ENCODE measurements around the gene CD151. TPM values are rescaled to one million over a fixed set of nuclear protein-coding genes. Genes with fewer than 3 reads are reported as not detected.

The CD151 gene
- total RNA-seq (2022; extraction: Qiagen RNA extraction; ENCODE audit: low read depth), result 596 to 862 TPM (median 759 TPM) in 5 replicates

GRCh38 chr11:832529-833113, at the start of gene CD151:
Gene CD151, plus strand, starts transcription at chr11:832952. Its CDS starts 3,118 bp downstream, at chr11:836070.

GRCh38 chr11:789943-790342, 42.8 kb upstream of the CD151 start, which contains the start of gene CEND1:
Gene CEND1, minus strand, starts transcription at chr11:790090. Its CDS starts 1,514 bp downstream, at chr11:788576.

GRCh38 chr11:798093-798713, 34.5 kb upstream of the CD151 start, which contains the start of gene SLC25A22:
Gene SLC25A22, minus strand, starts transcription at chr11:798281. Its CDS starts 3,275 bp downstream, at chr11:795006.

GRCh38 chr11:809287-810039, 23.3 kb upstream of the CD151 start, which contains the start of gene RPLP2:
Gene RPLP2, plus strand, starts transcription at chr11:809967. Its CDS starts 268 bp downstream, at chr11:810235.

GRCh38 chr11:818396-819128, 14.2 kb upstream of the CD151 start, which contains the start of gene PNPLA2:
Gene PNPLA2, plus strand, starts transcription at chr11:818914. Its CDS starts 805 bp downstream, at chr11:819719.

GRCh38 chr11:827897-828192, 4.9 kb upstream of the CD151 start, which contains the start of gene CRACR2B:
Gene CRACR2B, plus strand, starts transcription at chr11:827919. Its CDS starts 689 bp downstream, at chr11:828608.

GRCh38 chr11:842370-843002, 9.7 kb downstream of the CD151 start, which contains the start of the genes POLR2L and TSPAN4:
Gene POLR2L, minus strand, starts transcription at chr11:842529. Its CDS starts 21 bp downstream, at chr11:842508.
Gene TSPAN4, plus strand, starts transcription at chr11:842852. Its CDS starts 7,453 bp downstream, at chr11:850305.

Other genes with a start within 250 kb of the CD151 start
- 3.3 to 7.2 TPM (median 6.7 TPM) in 5 replicates for gene IRF7, start 217.0 kb upstream of the CD151 start, total RNA-seq (2022; extraction: Qiagen RNA extraction; ENCODE audit: low read depth)
- 0.04 TPM in 1 of 5 replicates, not detected in the others for gene CDHR5, start 208.0 kb upstream of the CD151 start, total RNA-seq (2022; extraction: Qiagen RNA extraction; ENCODE audit: low read depth)
- gene SCT, start 205.8 kb upstream of the CD151 start, total RNA-seq (2022; extraction: Qiagen RNA extraction; ENCODE audit: low read depth), result not detected in 5 replicates
- gene DRD4, start 195.7 kb upstream of the CD151 start, total RNA-seq (2022; extraction: Qiagen RNA extraction; ENCODE audit: low read depth), result 0.24 to 0.51 TPM (median 0.35 TPM) in 4 of 5 replicates, not detected in the other
- gene DEAF1, start 137.7 kb upstream of the CD151 start, total RNA-seq (2022; extraction: Qiagen RNA extraction; ENCODE audit: low read depth), result 23.5 to 35.5 TPM (median 33.7 TPM) in 5 replicates
- gene TMEM80, start 137.1 kb upstream of the CD151 start, total RNA-seq (2022; extraction: Qiagen RNA extraction; ENCODE audit: low read depth), result 5.4 to 11.1 TPM (median 9.6 TPM) in 5 replicates
- 64.8 to 145 TPM (median 118 TPM) in 5 replicates for gene EPS8L2, start 126.7 kb upstream of the CD151 start, total RNA-seq (2022; extraction: Qiagen RNA extraction; ENCODE audit: low read depth)
- 387 to 468 TPM (median 402 TPM) in 5 replicates for gene TALDO1, start 85.5 kb upstream of the CD151 start, total RNA-seq (2022; extraction: Qiagen RNA extraction; ENCODE audit: low read depth)
- 29.4 to 58.7 TPM (median 49.3 TPM) in 5 replicates for gene GATD1, start 55.5 kb upstream of the CD151 start, total RNA-seq (2022; extraction: Qiagen RNA extraction; ENCODE audit: low read depth)
- gene CEND1, start 42.9 kb upstream of the CD151 start, total RNA-seq (2022; extraction: Qiagen RNA extraction; ENCODE audit: low read depth), result 2.1 to 2.6 TPM (median 2.4 TPM) in 5 replicates
- gene SLC25A22, start 34.7 kb upstream of the CD151 start, total RNA-seq (2022; extraction: Qiagen RNA extraction; ENCODE audit: low read depth), result 17.4 to 39.6 TPM (median 35.3 TPM) in 5 replicates
- gene PIDD1, start 27.7 kb upstream of the CD151 start, total RNA-seq (2022; extraction: Qiagen RNA extraction; ENCODE audit: low read depth), result 6.5 to 17.3 TPM (median 13.0 TPM) in 5 replicates
- 1,646 to 2,381 TPM (median 2,232 TPM) in 5 replicates for gene RPLP2, start 23.0 kb upstream of the CD151 start, total RNA-seq (2022; extraction: Qiagen RNA extraction; ENCODE audit: low read depth)
- gene PNPLA2, start 14.0 kb upstream of the CD151 start, total RNA-seq (2022; extraction: Qiagen RNA extraction; ENCODE audit: low read depth), result 26.3 to 59.2 TPM (median 52.4 TPM) in 5 replicates
- 2.9 to 5.2 TPM (median 4.7 TPM) in 5 replicates for gene CRACR2B, start 5.0 kb upstream of the CD151 start, total RNA-seq (2022; extraction: Qiagen RNA extraction; ENCODE audit: low read depth)
- 539 to 736 TPM (median 601 TPM) in 5 replicates for gene POLR2L, start 9.6 kb downstream of the CD151 start, total RNA-seq (2022; extraction: Qiagen RNA extraction; ENCODE audit: low read depth)
- gene TSPAN4, start 9.9 kb downstream of the CD151 start, total RNA-seq (2022; extraction: Qiagen RNA extraction; ENCODE audit: low read depth), result 92.6 to 194 TPM (median 180 TPM) in 5 replicates
- gene CHID1, start 77.9 kb downstream of the CD151 start, total RNA-seq (2022; extraction: Qiagen RNA extraction; ENCODE audit: low read depth), result 69.4 to 78.4 TPM (median 71.7 TPM) in 5 replicates
- 33.3 to 39.8 TPM (median 36.9 TPM) in 5 replicates for gene AP2A2, start 92.9 kb downstream of the CD151 start, total RNA-seq (2022; extraction: Qiagen RNA extraction; ENCODE audit: low read depth)
- gene MUC6, start 203.8 kb downstream of the CD151 start, total RNA-seq (2022; extraction: Qiagen RNA extraction; ENCODE audit: low read depth), result 0.30 TPM in 1 of 5 replicates, not detected in the others
- gene MUC2, start 241.9 kb downstream of the CD151 start, total RNA-seq (2022; extraction: Qiagen RNA extraction; ENCODE audit: low read depth), result 0.26 to 0.59 TPM (median 0.36 TPM) in 5 replicates